Type B pancreatic cell (in vitro differentiated cells): ENCODE data around the gene ACTN4. TPM values are rescaled to one million over a fixed set of nuclear protein-coding genes. Genes with fewer than 3 reads are reported as not detected.
A peak's percentile ranks its signal among the peaks of the same experiment; 100 is the strongest.

Experiments
- DNase-seq: peaks from one replicate; pipeline ENCODE4 v3.0.0; 2021; ENCODE audit warnings: mixed read lengths; ENCODE audit not compliant: unreplicated experiment; ENCODE audit errors: extremely low spot score
- H3K27ac Mint-ChIP-seq: 2 replicates; pipeline ENCODE4 v1.8.0; 2021; ENCODE audit warnings: mild to moderate bottlenecking, mixed read lengths
- H3K27me3 Mint-ChIP-seq: 2 replicates; pipeline ENCODE4 v1.8.0; 2021; ENCODE audit warnings: mixed read lengths
- H3K36me3 Mint-ChIP-seq: 2 replicates; pipeline ENCODE4 v1.8.0; 2021; ENCODE audit warnings: mixed read lengths
- H3K4me1 Mint-ChIP-seq: one replicate; pipeline ENCODE4 v1.8.0; 2021; ENCODE audit warnings: mixed read lengths; ENCODE audit not compliant: unreplicated experiment
- H3K4me3 Mint-ChIP-seq: 2 replicates; pipeline ENCODE4 v1.8.0; 2021; ENCODE audit warnings: mild to moderate bottlenecking, mixed read lengths
- H3K9me3 Mint-ChIP-seq: 2 replicates; pipeline ENCODE4 v1.8.0; 2021; ENCODE audit warnings: mixed read lengths
- CTCF ChIP-seq: fragments of 200-600 bp; sonication (generic); conservative IDR thresholded peaks from 2 replicates; pipeline ENCODE4 v1.5.0; 2021; ENCODE audit warnings: antibody characterized with exemption, mild to moderate bottlenecking
- total RNA-seq: library from RNA; stranded (reverse); gene quantifications from 2 replicates; pipeline ENCODE4 v1.2.1, GENCODE V29; 2021; ENCODE audit warnings: low replicate concordance

The ACTN4 gene
- total RNA-seq, 1 donor from 2014 or later, result 475 TPM

GRCh38 chr19:38734176-38734425 is 86.7 kb downstream of the ACTN4 start:
- Mint-ChIP-seq H3K36me3 (peaks cover 9% of the 10 kb centered on the region), H3K27me3 (peaks cover 10% of the 10 kb centered on the region), H3K27ac (peak overlapping the region; percentile 88), H3K9me3 (no peaks in the 10 kb centered on the region), H3K4me3 (no peak overlapping the region), H3K4me1 (peaks cover 11% of the 10 kb centered on the region)
- DNase-seq, result no peak
- TF ChIP-seq CTCF, result no peak

- H3K4me1 Mint-ChIP-seq, result peaks cover 8% of the 10 kb centered on the region
- no peak for DNase-seq
- TF ChIP-seq CTCF, result no peak
- H3K27ac Mint-ChIP-seq, result peak overlapping the region; percentile 88
- peaks cover 7% of the 10 kb centered on the region for H3K36me3 Mint-ChIP-seq
- H3K4me3 Mint-ChIP-seq, result peak overlapping the region; percentile 78
- no peaks in the 10 kb centered on the region for H3K9me3 Mint-ChIP-seq
- peaks cover 10% of the 10 kb centered on the region for H3K27me3 Mint-ChIP-seq
Observed at GRCh38 chr19:38734426-38735256, 87.2 kb downstream of the ACTN4 start.

GRCh38 chr19:38735257-38735686 is 87.8 kb downstream of the ACTN4 start:
- no peak for DNase-seq
- Mint-ChIP-seq H3K27ac (peak overlapping the region; percentile 88), H3K4me3 (peak overlapping the region; percentile 78), H3K27me3 (peaks cover 10% of the 10 kb centered on the region), H3K36me3 (peaks cover 4% of the 10 kb centered on the region), H3K9me3 (no peaks in the 10 kb centered on the region), H3K4me1 (peaks cover 6% of the 10 kb centered on the region)
- TF ChIP-seq CTCF, result no peak

- Mint-ChIP-seq H3K36me3 (no peaks in the 10 kb centered on the region), H3K4me1 (peaks cover 6% of the 10 kb centered on the region), H3K27me3 (peaks cover 10% of the 10 kb centered on the region), H3K4me3 (no peak overlapping the region), H3K9me3 (no peaks in the 10 kb centered on the region), H3K27ac (no peak overlapping the region)
- no peak for DNase-seq
- no peak for TF ChIP-seq CTCF
Observed at GRCh38 chr19:38736036-38736412, 88.6 kb downstream of the ACTN4 start.

GRCh38 chr19:38736413-38737280 is 89.2 kb downstream of the ACTN4 start:
- peaks cover 10% of the 10 kb centered on the region for H3K27me3 Mint-ChIP-seq
- no peaks in the 10 kb centered on the region for H3K9me3 Mint-ChIP-seq
- H3K4me1 Mint-ChIP-seq, result peaks cover 6% of the 10 kb centered on the region
- peak overlapping the region; percentile 55 for H3K4me3 Mint-ChIP-seq
- peak; percentile 70 for DNase-seq
- no peak for TF ChIP-seq CTCF
- no peak overlapping the region for H3K27ac Mint-ChIP-seq
- no peaks in the 10 kb centered on the region for H3K36me3 Mint-ChIP-seq
